ENCODE data around the gene MRPL51.

GRCh38 chr12:6459004-6459337, 34.1 kb downstream of the MRPL51 start:
- TF ChIP-seq, protein P1, sequence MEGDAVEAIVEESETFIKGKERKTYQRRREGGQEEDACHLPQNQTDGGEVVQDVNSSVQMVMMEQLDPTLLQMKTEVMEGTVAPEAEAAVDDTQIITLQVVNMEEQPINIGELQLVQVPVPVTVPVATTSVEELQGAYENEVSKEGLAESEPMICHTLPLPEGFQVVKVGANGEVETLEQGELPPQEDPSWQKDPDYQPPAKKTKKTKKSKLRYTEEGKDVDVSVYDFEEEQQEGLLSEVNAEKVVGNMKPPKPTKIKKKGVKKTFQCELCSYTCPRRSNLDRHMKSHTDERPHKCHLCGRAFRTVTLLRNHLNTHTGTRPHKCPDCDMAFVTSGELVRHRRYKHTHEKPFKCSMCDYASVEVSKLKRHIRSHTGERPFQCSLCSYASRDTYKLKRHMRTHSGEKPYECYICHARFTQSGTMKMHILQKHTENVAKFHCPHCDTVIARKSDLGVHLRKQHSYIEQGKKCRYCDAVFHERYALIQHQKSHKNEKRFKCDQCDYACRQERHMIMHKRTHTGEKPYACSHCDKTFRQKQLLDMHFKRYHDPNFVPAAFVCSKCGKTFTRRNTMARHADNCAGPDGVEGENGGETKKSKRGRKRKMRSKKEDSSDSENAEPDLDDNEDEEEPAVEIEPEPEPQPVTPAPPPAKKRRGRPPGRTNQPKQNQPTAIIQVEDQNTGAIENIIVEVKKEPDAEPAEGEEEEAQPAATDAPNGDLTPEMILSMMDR (IDR thresholded peaks at IDR 0.05; ENCODE audit: borderline replicate concordance, extremely low read depth, low read length, poor library complexity, severe bottlenecking) = no peak
- TF ChIP-seq EZH2 (IDR thresholded peaks at IDR 0.05; ENCODE audit: borderline replicate concordance, low read depth, low read length, severe bottlenecking) = no peak

All from DND-41 (cell line).